NCI-H2107 treated with DMSO at 0.1 percent for 48 hours (cell line): ENCODE results near the gene ETV6.
A peak's percentile ranks its signal among the peaks of the same experiment; 100 is the strongest.

ENCODE experiments used
- DNase-seq: peaks from one replicate; lab custom pipeline; 2025; ENCODE audit not compliant: unreplicated experiment; lab: John Stamatoyannopoulos, UW

ETV6 gene

GRCh38 chr12:11877869-11878780 is 228.7 kb downstream of the ETV6 start:
- DNase-seq = peak; percentile 87

GRCh38 chr12:11879306-11879705 is 229.8 kb downstream of the ETV6 start:
- DNase-seq = no peak

GRCh38 chr12:11880381-11880780 is 230.9 kb downstream of the ETV6 start:
- no peak for DNase-seq

GRCh38 chr12:11881835-11882234 is 232.4 kb downstream of the ETV6 start:
- DNase-seq = no peak

GRCh38 chr12:11882301-11883019 is 233.0 kb downstream of the ETV6 start:
- DNase-seq = no peak

GRCh38 chr12:11884116-11884515 is 234.6 kb downstream of the ETV6 start:
- DNase-seq = no peak

GRCh38 chr12:11884706-11885105 is 235.2 kb downstream of the ETV6 start:
- DNase-seq = no peak

- DNase-seq = peak; percentile 70
Observed at GRCh38 chr12:11885261-11886038, 236.0 kb downstream of the ETV6 start.

GRCh38 chr12:11886339-11886738 is 236.9 kb downstream of the ETV6 start:
- DNase-seq = no peak

- DNase-seq = no peak
Observed at GRCh38 chr12:11888029-11888428, 238.6 kb downstream of the ETV6 start.

- no peak for DNase-seq
Observed at GRCh38 chr12:11891346-11891745, 241.9 kb downstream of the ETV6 start.

GRCh38 chr12:11891754-11892386 is 242.4 kb downstream of the ETV6 start:
- DNase-seq = no peak

- no peak for DNase-seq
Observed at GRCh38 chr12:11893998-11894397, 244.5 kb downstream of the ETV6 start.

- peak; percentile 90 for DNase-seq
Observed at GRCh38 chr12:11894890-11895289, 245.4 kb downstream of the ETV6 start.

GRCh38 chr12:11895421-11896078 is 246.1 kb downstream of the ETV6 start:
- DNase-seq = peak; percentile 54

- peak; percentile 23 for DNase-seq
Observed at GRCh38 chr12:11896417-11896929, 247.0 kb downstream of the ETV6 start.

- no peak for DNase-seq
Observed at GRCh38 chr12:11897923-11898322, 248.4 kb downstream of the ETV6 start.

- no peak for DNase-seq
Observed at GRCh38 chr12:11901701-11902524, 252.4 kb downstream of the ETV6 start.

- DNase-seq = no peak
Observed at GRCh38 chr12:11902525-11902875, 253.0 kb downstream of the ETV6 start.
